Tibial artery (tissue), 4 donors: ENCODE data around the gene TEX264.
A peak's percentile ranks its signal among the peaks of the same experiment; 100 is the strongest.

Source experiments
- DNase-seq, 2 donors: peaks; one replicate each; pipeline ENCODE4 v3.0.0-alpha.2; 2019
- H3K27ac ChIP-seq, 2 donors: fragments of 200-600 bp; sonication (generic) in 1 of 2; 1 replicate in 1 of 2; 2 replicates in 1 of 2; pipeline ENCODE4 v1.5.1; 2018 to 2019; ENCODE audit warnings: mild to moderate bottlenecking in 1 of 2
- H3K27me3 ChIP-seq, 2 donors: fragments of 200-600 bp; sonication (generic) in 1 of 2; one replicate each; pipeline versions ENCODE4 v1.5.1 to v1.6.0; 2016 to 2019
- H3K36me3 ChIP-seq, 3 donors: fragments of 200-600 bp; sonication (generic) in 2 of 3; one replicate each; pipeline ENCODE4 v1.5.1; 2016 to 2019; ENCODE audit warnings: mild to moderate bottlenecking in 2 of 3
- H3K4me1 ChIP-seq, 4 donors: fragments of 200-600 bp; sonication (generic) in 2 of 4; 1 replicate in 3 of 4; 2 replicates in 1 of 4; pipeline ENCODE4 v1.5.1; 2016 to 2019
- H3K4me3 ChIP-seq, 2 donors: fragments of 200-600 bp; sonication (generic) in 1 of 2; 1 replicate in 1 of 2; 2 replicates in 1 of 2; pipeline ENCODE4 v1.5.1; 2018 to 2019; ENCODE audit warnings: mild to moderate bottlenecking in 2 of 2
- H3K9me3 ChIP-seq, 3 donors: fragments of 200-600 bp; sonication (generic) in 1 of 3; one replicate each; pipeline ENCODE4 v1.5.1; 2016 to 2019
- intact Hi-C: fragments of 100-400 bp; cut with DNase I; formaldehyde crosslinking; loops from one replicate; pipeline ENCODE4 v1.15.0; 2023; ENCODE audit warnings: low total_unique reads
- TF ChIP-seq, protein P1 (sequence below), 2 experiments: fragments of 200-600 bp in 1 of 2; fragments of 450-650 bp in 1 of 2; IDR thresholded peaks; one replicate each; pipeline ENCODE4 v1.5.1; 2017 to 2019; ENCODE audit warnings: antibody characterized with exemption in 2 of 2, mild to moderate bottlenecking in 1 of 2, moderate library complexity in 1 of 2

The TEX264 gene, protein sequence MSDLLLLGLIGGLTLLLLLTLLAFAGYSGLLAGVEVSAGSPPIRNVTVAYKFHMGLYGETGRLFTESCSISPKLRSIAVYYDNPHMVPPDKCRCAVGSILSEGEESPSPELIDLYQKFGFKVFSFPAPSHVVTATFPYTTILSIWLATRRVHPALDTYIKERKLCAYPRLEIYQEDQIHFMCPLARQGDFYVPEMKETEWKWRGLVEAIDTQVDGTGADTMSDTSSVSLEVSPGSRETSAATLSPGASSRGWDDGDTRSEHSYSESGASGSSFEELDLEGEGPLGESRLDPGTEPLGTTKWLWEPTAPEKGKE

DNA sequence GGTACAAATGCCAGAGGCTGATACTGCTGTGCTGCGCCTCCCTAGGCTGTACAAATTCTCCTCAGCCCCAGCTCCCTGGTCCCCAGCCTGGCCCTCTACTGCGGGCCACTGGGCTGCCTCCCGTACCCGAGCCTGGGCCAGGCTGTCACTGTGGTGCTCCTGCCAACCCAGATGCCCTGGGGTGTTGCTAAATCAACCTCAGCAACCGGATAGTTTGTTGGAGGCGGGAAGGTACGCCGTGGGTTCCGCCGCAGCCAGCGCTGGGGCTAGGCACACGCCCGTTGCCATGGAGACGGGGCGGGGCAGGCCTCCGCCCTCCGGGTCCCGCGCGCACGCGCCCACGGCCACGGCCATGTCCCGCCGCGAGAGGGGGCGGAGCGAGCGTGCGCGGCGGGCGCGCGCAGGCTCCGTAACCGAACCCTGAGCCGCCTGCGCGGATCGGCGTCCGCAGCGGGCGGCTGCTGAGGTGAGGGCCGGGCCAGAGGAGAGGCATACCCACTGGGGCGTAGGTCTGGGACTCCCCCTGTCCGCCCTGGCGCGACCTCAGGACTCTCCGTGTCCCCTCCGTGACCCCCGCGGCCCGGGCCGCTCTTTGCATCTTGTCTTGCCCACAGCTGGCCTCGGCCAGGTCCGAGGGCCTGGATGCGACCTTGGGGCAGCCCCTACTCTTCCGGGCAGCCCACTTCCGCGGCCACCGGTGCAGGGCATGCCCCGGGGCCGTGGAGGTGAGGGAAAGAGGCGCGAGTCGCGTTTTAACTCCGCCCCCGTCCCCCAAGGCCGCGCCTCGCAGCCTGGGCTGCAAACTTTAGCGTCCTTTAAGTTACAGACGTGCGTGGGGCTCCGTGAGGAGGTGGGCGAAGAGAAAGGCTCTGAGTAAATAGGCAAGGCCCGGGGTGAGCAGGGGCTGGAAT, at the start of gene TEX264:
TEX264 (plus strand) TSS at position 430 of the 911 bp plus-strand sequence. CDS start 3,053 bp downstream, outside the sequence.
- intact Hi-C loops: loop anchor here (1.0 to 10.0 kb wide), 2 partner anchors 169 to 276 kb away; partner anchors contain the start of gene RBM15B
- no peaks in the 10 kb centered on the region for H3K27me3 ChIP-seq
- H3K27ac ChIP-seq: peak within 1 kb of the TSS; percentile 88 to 96
- H3K9me3 ChIP-seq: no peaks in the 10 kb centered on the region
- peak within 1 kb of the TSS; percentile 89 to 98 for H3K4me3 ChIP-seq
- peaks cover 0 to 21% (median 0%) of the 10 kb centered on the region in 3 donors for H3K36me3 ChIP-seq
- DNase-seq: peak; percentile 87 to 94
- peaks cover 0 to 55% (median 21%) of the 10 kb centered on the region in 4 donors for H3K4me1 ChIP-seq
- TF ChIP-seq, protein P1, sequence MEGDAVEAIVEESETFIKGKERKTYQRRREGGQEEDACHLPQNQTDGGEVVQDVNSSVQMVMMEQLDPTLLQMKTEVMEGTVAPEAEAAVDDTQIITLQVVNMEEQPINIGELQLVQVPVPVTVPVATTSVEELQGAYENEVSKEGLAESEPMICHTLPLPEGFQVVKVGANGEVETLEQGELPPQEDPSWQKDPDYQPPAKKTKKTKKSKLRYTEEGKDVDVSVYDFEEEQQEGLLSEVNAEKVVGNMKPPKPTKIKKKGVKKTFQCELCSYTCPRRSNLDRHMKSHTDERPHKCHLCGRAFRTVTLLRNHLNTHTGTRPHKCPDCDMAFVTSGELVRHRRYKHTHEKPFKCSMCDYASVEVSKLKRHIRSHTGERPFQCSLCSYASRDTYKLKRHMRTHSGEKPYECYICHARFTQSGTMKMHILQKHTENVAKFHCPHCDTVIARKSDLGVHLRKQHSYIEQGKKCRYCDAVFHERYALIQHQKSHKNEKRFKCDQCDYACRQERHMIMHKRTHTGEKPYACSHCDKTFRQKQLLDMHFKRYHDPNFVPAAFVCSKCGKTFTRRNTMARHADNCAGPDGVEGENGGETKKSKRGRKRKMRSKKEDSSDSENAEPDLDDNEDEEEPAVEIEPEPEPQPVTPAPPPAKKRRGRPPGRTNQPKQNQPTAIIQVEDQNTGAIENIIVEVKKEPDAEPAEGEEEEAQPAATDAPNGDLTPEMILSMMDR (IDR thresholded peaks at IDR 0.05): no peak

DNA sequence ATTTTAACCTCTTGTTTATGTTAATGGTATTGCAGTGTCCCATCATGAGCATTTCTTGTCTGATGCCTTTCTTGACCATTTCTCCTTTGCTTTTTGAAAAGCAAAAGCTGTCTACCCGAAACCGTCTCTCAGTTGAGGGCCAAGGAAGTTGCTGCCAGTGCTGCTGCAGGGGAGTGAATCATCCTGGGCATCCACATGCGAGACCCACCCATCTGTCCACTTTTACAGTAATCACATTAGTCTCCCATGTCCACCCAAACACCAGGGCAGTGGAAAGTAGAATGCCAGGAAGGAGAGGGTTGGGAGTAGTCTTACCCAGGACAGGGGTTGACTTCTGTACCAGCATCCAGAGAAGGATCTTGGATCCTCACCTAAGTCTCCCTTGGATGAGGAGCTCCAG, 48.6 kb upstream of the TEX264 start:
- Histone ChIP-seq H3K9me3 (no peaks in the 10 kb centered on the region), H3K4me1 (peaks cover 0 to 37% (median 24%) of the 10 kb centered on the region in 4 donors), H3K36me3 (peaks cover under 1 to 2% (median under 1%) of the 10 kb centered on the region in 3 donors), H3K27ac (no peak overlapping the region), H3K27me3 (no peaks in the 10 kb centered on the region), H3K4me3 (no peak overlapping the region)
- TF ChIP-seq, protein P1 (IDR thresholded peaks at IDR 0.05): no peak
- no peak for DNase-seq
- intact Hi-C loops: no loop called here

- peaks cover 0 to 37% (median 24%) of the 10 kb centered on the region in 4 donors for H3K4me1 ChIP-seq
- intact Hi-C loops: no loop called here
- no peaks in the 10 kb centered on the region for H3K9me3 ChIP-seq
- H3K4me3 ChIP-seq: no peak overlapping the region
- no peak for DNase-seq
- TF ChIP-seq, protein P1 (IDR thresholded peaks at IDR 0.05): no peak
- H3K36me3 ChIP-seq: peaks cover 5 to 6% (median 5%) of the 10 kb centered on the region in 3 donors
- no peak overlapping the region for H3K27ac ChIP-seq
- no peaks in the 10 kb centered on the region for H3K27me3 ChIP-seq
Measured at GRCh38 chr3:51622868-51623267, 48.2 kb upstream of the TEX264 start.

GRCh38 chr3:51630513-51630912, 40.5 kb upstream of the TEX264 start:
- Histone ChIP-seq H3K36me3 (peaks cover 66 to 78% (median 68%) of the 10 kb centered on the region in 3 donors), H3K27me3 (no peaks in the 10 kb centered on the region), H3K27ac (no peak overlapping the region), H3K4me1 (no peaks in the 10 kb centered on the region), H3K4me3 (no peak overlapping the region), H3K9me3 (no peaks in the 10 kb centered on the region)
- intact Hi-C loops: no loop called here
- DNase-seq: no peak
- TF ChIP-seq, protein P1 (IDR thresholded peaks at IDR 0.05): no peak

GRCh38 chr3:51637144-51637940, 33.7 kb upstream of the TEX264 start:
- H3K27me3 ChIP-seq: no peaks in the 10 kb centered on the region
- peaks cover 88 to 97% (median 92%) of the 10 kb centered on the region in 3 donors for H3K36me3 ChIP-seq
- no peak for DNase-seq
- H3K4me3 ChIP-seq: no peak overlapping the region
- TF ChIP-seq, protein P1 (IDR thresholded peaks at IDR 0.05): no peak
- no peaks in the 10 kb centered on the region for H3K4me1 ChIP-seq
- H3K9me3 ChIP-seq: no peaks in the 10 kb centered on the region
- intact Hi-C loops: no loop called here
- no peak overlapping the region for H3K27ac ChIP-seq
